Hematopoietic multipotent progenitor cell treated with erythropoietin and hydrocortisone succinate and interleukin-3 and kit ligand, for 6 days (in vitro differentiated cells): Measurements from ENCODE around the gene CLEC6A.
A peak's percentile ranks its signal among the peaks of the same experiment; 100 is the strongest.
"Not testable (repeated sequence)": the region's sequence is repeated elsewhere in the genome, so short reads cannot be mapped to it uniquely, and the experiment has no call there.

Experiments used
- DNase-seq: peaks from one replicate; pipeline ENCODE4 v3.0.0-alpha.2; 2015

CLEC6A gene

GRCh38 chr12:8496074-8496473, 40.3 kb downstream of the CLEC6A start:
- DNase-seq = not testable (repeated sequence)

- peak; percentile 11 for DNase-seq
These were observed 43.9 kb downstream of the CLEC6A start for GRCh38 chr12:8499616-8500015.

- DNase-seq = peak; percentile 40
These were observed 46.0 kb downstream of the CLEC6A start for GRCh38 chr12:8501720-8502119.

GRCh38 chr12:8504351-8504750, 48.6 kb downstream of the CLEC6A start:
- DNase-seq = no peak

- DNase-seq = no peak
These were observed 51.8 kb downstream of the CLEC6A start for GRCh38 chr12:8507596-8507995.

GRCh38 chr12:8508223-8508622, 52.5 kb downstream of the CLEC6A start:
- DNase-seq = no peak

- no peak for DNase-seq
These were observed 53.4 kb downstream of the CLEC6A start for GRCh38 chr12:8508910-8509841.

- DNase-seq = peak; percentile 54
These were observed 57.5 kb downstream of the CLEC6A start, which contains the start of gene CLEC4D for GRCh38 chr12:8513256-8513655. Gene CLEC4D (plus strand): TSS chr12:8513503. CDS start chr12:8513733, 230 bp downstream.

- DNase-seq = no peak
These were observed 62.2 kb downstream of the CLEC6A start for GRCh38 chr12:8517971-8518370.

- no peak for DNase-seq
These were observed 63.4 kb downstream of the CLEC6A start for GRCh38 chr12:8519171-8519570.

- no peak for DNase-seq
These were observed 71.7 kb downstream of the CLEC6A start for GRCh38 chr12:8527250-8528130.
